Fibroblast of lung (primary cell): ENCODE data around the gene ITSN1. TPM values are rescaled to one million over a fixed set of nuclear protein-coding genes. Genes with fewer than 3 reads are reported as not detected.
A peak's percentile ranks its signal among the peaks of the same experiment; 100 is the strongest.
"Not testable (repeated sequence)": the region's sequence is repeated elsewhere in the genome, so short reads cannot be mapped to it uniquely, and the experiment has no call there.

Source experiments
- DNase-seq, 2 donors: peaks; one replicate each; pipeline versions ENCODE4 v3.0.0 to v3.0.0-alpha.2; 2010; ENCODE audit warnings: low read depth in 2 of 2
- H2AFZ ChIP-seq: 2 replicates; pipeline ENCODE4 v1.5.1; 2012; ENCODE audit warnings: low read length, control low read depth, inconsistent platforms
- H3K27ac ChIP-seq: 2 replicates; pipeline ENCODE4 v1.5.1; 2011; ENCODE audit warnings: low read length, control low read depth; ENCODE audit not compliant: insufficient read depth
- H3K27me3 ChIP-seq: 2 replicates; pipeline ENCODE4 v1.5.1; 2011; ENCODE audit warnings: mild to moderate bottlenecking, low read length; ENCODE audit not compliant: control insufficient read depth, insufficient read depth
- H3K36me3 ChIP-seq: 2 replicates; pipeline ENCODE4 v1.5.1; 2011; ENCODE audit warnings: low read length; ENCODE audit not compliant: control insufficient read depth, insufficient read depth
- H3K4me1 ChIP-seq: 2 replicates; pipeline ENCODE4 v1.5.1; 2011; ENCODE audit warnings: low read length; ENCODE audit not compliant: control insufficient read depth, insufficient read depth; ENCODE audit errors: extremely low read depth
- H3K4me2 ChIP-seq: 2 replicates; pipeline ENCODE4 v1.5.1; 2011; ENCODE audit warnings: low read length, control low read depth; ENCODE audit not compliant: insufficient read depth; ENCODE audit errors: extremely low read depth
- H3K4me3 ChIP-seq, 4 experiments: fragments of 200-600 bp in 1 of 4; sonication (generic) in 1 of 4; replicated peaks in 1 of 4; 2 replicates each; pipeline ENCODE4 v1.5.1; 2011 to 2016; ENCODE audit warnings: low read length in 4 of 4, low read depth in 3 of 4, mild to moderate bottlenecking in 3 of 4, control low read depth in 2 of 4, inconsistent platforms in 1 of 4, mixed read lengths in 1 of 4; ENCODE audit not compliant: insufficient read depth in 1 of 4; ENCODE audit errors: control extremely low read depth in 1 of 4
- H3K79me2 ChIP-seq: 2 replicates; pipeline ENCODE4 v1.5.1; 2012; ENCODE audit warnings: mild to moderate bottlenecking, low read length, inconsistent platforms; ENCODE audit not compliant: control insufficient read depth, insufficient read depth
- H3K9ac ChIP-seq: 2 replicates; pipeline ENCODE4 v1.5.1; 2011; ENCODE audit warnings: mild to moderate bottlenecking, low read length, control low read depth; ENCODE audit not compliant: insufficient read depth
- H3K9me3 ChIP-seq: 2 replicates; pipeline ENCODE4 v1.5.1; 2012; ENCODE audit warnings: low read depth, low read length; ENCODE audit not compliant: control insufficient read depth, insufficient read depth
- H4K20me1 ChIP-seq: 2 replicates; pipeline ENCODE4 v1.5.1; 2011; ENCODE audit warnings: low read length; ENCODE audit not compliant: control insufficient read depth, insufficient read depth; ENCODE audit errors: extremely low read depth
- CTCF ChIP-seq, 2 donors: IDR thresholded peaks in 1 of 2; conservative IDR thresholded peaks in 1 of 2; 1 replicate in 1 of 2; 2 replicates in 1 of 2; pipeline ENCODE4 v1.5.1; 2011 to 2012; ENCODE audit warnings: low read length in 2 of 2, control low read depth in 1 of 2, inconsistent platforms in 1 of 2, low read depth in 1 of 2, mild to moderate bottlenecking in 1 of 2
- EZH2 ChIP-seq: IDR thresholded peaks from 2 replicates; pipeline ENCODE4 v1.5.1; 2012; ENCODE audit warnings: low read length, control low read depth, mild to moderate bottlenecking; ENCODE audit errors: missing control alignments
- polyA plus RNA-seq, 2 donors: library from polyadenylated mRNA; depleted of rRNA in 1 of 2; stranded (reverse) in 1 of 2; unstranded in 1 of 2; fragments of >200 nt; gene quantifications; 2 replicates each; pipeline ENCODE4 v1.2.1, GENCODE V29; 2011 to 2012; ENCODE audit warnings: missing spikeins in 1 of 2
- total RNA-seq: library from RNA; depleted of rRNA; stranded (reverse); fragments of >200 nt; gene quantifications from 2 replicates; pipeline ENCODE4 v1.2.1, GENCODE V29; 2014

Gene ITSN1
- total and polyA plus RNA-seq, 2 donors (not counting 1 experiment from before 2014, with no cell fraction given), result 34.7 to 63.1 TPM

- Histone ChIP-seq H3K27ac (no peak overlapping the region), H2AFZ (no peak overlapping the region)
These were observed 224.5 kb downstream of the ITSN1 start for GRCh38 chr21:33866826-33867225.

GRCh38 chr21:33867868-33868267, 225.6 kb downstream of the ITSN1 start:
- H3K27ac ChIP-seq, H3K9ac ChIP-seq, H3K79me2 ChIP-seq, H3K4me3 ChIP-seq, DNase-seq, H3K4me2 ChIP-seq, H3K27me3 ChIP-seq, H4K20me1 ChIP-seq, H3K4me1 ChIP-seq, H2AFZ ChIP-seq, H3K9me3 ChIP-seq, H3K36me3 ChIP-seq: not testable (repeated sequence)

More at GRCh38 chr21:33866826-33867225, 224.5 kb downstream of the ITSN1 start:
- Histone ChIP-seq H3K9me3 (no peaks in the 10 kb centered on the region), H3K9ac (no peak overlapping the region), H3K4me1 (no peaks in the 10 kb centered on the region), H3K79me2 (no peaks in the 10 kb centered on the region), H4K20me1 (no peaks in the 10 kb centered on the region), H3K4me3 (no peak overlapping the region), H3K4me2 (no peak overlapping the region), H3K27me3 (peaks cover 6% of the 10 kb centered on the region), H3K36me3 (no peaks in the 10 kb centered on the region)
- peak; percentile 5 to 56 for DNase-seq
- TF ChIP-seq CTCF (conservative IDR thresholded peaks at IDR 0.05 in 1 of 2, IDR thresholded peaks at IDR 0.05 in 1 of 2; ENCODE audit: low read depth in 1 of 2, low read length in 2 of 2), result no peak
- TF ChIP-seq EZH2, result no peak

- H3K36me3 ChIP-seq, result no peaks in the 10 kb centered on the region
- H3K9me3 ChIP-seq, result no peaks in the 10 kb centered on the region
- no peaks in the 10 kb centered on the region for H3K27me3 ChIP-seq
- DNase-seq, result no peak
- no peak for TF ChIP-seq EZH2
- TF ChIP-seq CTCF (conservative IDR thresholded peaks at IDR 0.05 in 1 of 2, IDR thresholded peaks at IDR 0.05 in 1 of 2; ENCODE audit: low read depth in 1 of 2, low read length in 2 of 2), result no peak
- H2AFZ ChIP-seq, result no peak overlapping the region
- no peak overlapping the region for H3K9ac ChIP-seq
- H3K4me2 ChIP-seq, result no peak overlapping the region
- no peaks in the 10 kb centered on the region for H4K20me1 ChIP-seq
- no peaks in the 10 kb centered on the region for H3K79me2 ChIP-seq
- H3K4me1 ChIP-seq, result no peaks in the 10 kb centered on the region
- H3K4me3 ChIP-seq, result no peak overlapping the region
- no peak overlapping the region for H3K27ac ChIP-seq
These were observed 227.6 kb downstream of the ITSN1 start for GRCh38 chr21:33869873-33870272.
